Measurements from ENCODE around the gene DNAH6. TPM values are rescaled to one million over a fixed set of nuclear protein-coding genes. Genes with fewer than 3 reads are reported as not detected.

The DNAH6 gene
- total RNA-seq, 1 donor from 2014 or later, result not detected

DNA sequence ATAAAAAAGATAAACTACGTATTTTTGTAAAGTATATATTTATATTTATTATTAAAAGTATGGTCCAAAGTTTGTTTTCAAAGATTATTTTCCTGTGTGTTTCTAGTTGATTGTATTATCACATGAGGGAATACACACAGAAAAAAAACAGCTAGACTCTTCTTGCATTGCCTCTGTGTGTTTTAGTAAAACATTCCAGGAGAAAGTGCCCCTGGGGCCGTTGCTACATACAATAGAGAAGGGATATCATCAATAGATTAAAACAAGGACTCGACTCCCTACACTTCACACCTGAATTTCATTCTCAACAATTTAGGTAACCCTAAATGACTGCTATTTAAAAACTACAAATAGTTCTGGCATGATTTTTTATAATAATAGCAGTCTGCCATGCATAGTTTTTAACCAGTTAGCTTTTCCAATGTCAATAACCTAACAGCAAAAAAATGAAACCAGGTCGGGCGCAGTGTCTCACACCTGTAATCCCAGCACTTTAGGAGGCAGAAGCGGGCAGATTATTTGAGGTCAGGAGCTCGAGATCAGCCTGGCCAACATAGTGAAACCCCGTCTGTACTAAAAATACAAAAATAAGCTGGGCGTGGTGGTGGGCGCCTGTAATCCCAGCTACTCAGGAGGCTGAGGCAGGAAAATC lies 171.3 kb downstream of the DNAH6 start:
- no peak for DNase-seq (ENCODE audit: low read depth, low spot score)

DNA sequence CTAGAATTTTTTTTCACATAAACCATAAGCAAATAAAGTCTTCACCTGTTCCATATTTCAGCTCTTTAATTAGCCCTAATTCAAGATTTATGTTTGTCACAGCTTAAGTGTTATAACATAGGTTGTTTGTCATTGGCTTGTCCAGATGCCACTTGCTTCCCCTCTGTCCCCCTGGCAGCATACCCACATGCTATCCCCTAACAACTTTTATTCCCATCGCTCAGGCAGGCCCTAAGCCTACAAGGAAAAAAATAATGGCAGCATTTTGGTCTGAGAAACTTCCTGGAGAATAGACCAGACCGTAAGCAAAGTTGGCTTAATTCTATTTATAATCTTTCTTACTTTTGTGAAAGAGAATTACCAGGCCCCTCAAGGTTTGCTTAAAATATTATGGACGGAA lies 173.9 kb downstream of the DNAH6 start:
- DNase-seq (ENCODE audit: low read depth, low spot score), result no peak

DNA sequence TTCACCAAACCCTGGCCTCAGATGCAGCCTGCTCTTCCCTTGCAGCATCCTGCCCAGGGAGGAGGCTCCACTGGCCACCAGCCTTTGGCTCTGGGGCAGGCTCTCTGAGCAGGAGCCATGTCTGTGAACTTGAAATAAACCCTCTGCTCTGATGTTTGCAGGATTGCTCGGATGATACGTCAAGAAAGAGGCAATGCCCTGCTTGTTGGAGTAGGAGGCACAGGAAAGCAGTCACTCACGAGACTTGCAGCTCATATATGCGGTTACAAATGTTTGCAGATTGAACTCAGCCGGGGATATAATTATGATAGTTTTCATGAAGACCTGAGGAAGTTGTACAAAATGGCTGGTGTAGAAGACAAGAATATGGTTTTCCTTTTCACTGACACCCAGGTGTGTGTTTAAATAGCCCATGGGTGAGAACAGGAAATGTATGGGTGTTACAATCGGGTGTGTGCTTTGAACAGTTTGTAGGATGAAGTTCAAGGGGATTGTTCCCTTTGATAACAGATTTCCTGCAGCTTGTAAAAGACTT lies 177.9 kb downstream of the DNAH6 start:
- DNase-seq (ENCODE audit: low read depth, low spot score), result no peak

DNA sequence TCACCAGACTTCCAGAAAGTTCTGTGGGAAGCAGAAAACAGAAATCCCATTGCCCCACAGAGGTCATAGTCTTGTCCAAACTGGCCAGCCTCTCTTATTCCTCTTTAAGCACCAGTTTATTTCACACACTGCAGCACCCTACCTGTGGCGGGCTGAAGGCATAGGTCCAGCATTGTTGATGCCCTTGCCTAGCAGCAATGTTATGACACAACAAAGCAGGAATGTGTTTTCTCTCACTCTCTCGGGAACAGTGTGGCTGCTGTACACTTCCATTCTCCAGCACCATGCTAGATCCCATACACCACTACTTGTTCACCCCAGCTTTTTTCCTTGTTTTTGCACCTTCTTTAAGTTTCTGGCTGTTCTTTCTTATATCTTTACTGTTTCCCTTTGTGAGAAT lies 181.6 kb downstream of the DNAH6 start:
- no peak for DNase-seq (ENCODE audit: low read depth, low spot score)

DNA sequence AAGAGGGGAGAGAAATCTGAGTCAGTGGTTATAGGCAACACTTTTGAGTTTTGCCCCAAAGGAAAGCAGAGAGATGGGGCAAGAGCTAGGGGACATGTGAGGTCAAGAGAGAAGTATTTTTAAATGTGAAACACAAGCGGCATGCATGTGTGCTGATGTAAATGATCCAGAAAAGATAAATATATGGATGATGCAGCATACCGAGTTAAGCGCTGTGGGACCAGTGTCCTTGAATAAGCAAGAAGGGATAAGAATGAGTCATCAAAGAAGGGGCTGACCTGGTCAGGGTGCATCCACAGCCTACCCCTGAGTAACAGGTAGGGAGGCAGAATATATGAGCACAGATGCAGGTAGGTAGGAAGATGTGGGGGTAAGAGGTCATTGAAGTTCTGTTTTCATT lies 183.7 kb downstream of the DNAH6 start:
- DNase-seq (ENCODE audit: low read depth, low spot score), result no peak

DNA sequence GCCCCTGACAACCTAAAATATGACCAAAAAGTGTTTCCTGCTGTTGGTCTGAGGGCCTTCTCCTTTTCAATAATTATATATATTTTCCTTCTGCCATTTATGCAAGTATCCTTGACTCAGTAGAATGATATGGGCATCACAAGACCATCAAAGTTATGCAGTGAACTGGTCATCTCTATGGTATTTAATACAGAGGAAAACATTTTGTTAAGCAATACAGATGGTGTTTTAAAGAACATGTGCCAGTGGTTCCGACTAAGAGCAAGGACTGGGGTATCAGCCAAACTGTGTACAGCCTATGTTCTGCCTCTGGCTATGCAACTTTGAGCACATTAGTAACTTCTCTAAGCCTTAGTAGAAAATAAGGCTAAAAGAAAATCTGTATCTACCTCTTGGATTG lies 185.6 kb downstream of the DNAH6 start:
- DNase-seq (ENCODE audit: low read depth, low spot score), result no peak

DNA sequence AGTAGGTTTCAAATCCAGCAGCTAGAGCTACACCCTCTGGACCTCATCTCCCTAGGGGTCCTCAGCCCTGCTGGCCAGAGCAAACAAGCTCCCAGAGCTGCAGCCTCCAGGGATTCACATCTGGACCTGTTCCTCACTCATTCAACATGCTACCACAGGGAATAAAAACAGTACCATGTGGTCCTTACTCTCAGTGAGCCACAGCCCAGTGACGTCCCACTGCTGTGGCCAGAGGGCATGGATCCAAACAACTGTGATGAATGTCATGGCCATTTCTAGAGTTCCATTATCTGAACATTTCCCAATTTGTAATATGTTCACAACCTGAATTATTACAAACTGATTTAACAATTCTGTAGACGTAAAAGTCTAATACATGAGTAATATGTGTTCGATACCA lies 186.6 kb downstream of the DNAH6 start:
- no peak for DNase-seq (ENCODE audit: low read depth, low spot score)

DNA sequence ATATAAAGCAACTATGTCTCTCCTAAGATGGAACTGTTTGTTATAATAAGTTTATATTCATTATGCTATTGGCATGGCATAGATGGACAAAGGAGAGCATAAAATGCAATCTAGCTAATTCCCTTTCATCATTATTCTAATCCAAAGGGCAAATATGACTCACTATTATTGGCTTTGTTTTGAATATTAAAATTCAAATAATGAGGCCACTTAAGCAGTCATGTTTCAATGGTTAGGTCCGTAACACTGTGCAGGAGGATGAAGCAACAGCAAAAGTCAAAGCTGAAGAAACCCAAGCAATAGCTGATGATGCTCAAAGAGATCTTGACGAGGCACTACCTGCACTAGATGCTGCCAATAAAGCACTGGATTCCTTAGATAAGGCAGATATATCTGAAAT lies 187.5 kb downstream of the DNAH6 start:
- DNase-seq (ENCODE audit: low read depth, low spot score), result no peak

DNA sequence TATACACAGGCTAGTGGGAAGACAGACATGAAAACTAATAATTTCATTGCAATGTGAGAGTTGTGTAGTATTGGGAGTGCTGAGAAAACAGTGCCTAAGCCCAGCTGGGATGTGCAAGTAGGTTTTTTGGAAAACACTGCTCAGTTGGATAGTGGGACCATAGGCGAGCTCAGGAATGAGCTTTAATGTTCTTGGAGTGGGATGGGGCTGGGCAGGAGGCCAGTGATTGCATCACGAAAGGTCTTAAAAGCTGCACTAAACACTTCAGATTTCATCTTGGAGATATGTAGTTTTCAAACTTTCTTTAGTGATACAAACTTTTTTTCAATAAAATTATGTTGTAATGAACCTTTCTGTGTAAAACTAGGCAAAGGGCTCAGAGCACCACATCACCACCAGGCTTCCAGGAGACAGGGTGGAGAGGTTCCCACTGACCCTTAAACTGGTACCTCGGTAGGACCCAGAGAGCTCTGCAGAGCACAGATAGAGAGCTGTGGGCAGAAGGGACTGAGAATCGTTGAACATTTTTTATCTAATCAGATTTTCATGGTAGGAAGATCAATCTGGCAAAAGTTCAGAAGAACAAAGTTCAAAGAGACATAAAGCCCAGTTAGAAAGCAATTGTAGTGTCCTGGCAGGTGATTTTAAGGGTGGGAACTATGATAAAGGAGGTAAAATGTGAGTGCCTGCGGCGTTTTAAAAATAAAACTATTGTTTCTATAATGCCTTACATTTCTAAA lies 188.4 kb downstream of the DNAH6 start:
- no peak for DNase-seq (ENCODE audit: low read depth, low spot score)

DNA sequence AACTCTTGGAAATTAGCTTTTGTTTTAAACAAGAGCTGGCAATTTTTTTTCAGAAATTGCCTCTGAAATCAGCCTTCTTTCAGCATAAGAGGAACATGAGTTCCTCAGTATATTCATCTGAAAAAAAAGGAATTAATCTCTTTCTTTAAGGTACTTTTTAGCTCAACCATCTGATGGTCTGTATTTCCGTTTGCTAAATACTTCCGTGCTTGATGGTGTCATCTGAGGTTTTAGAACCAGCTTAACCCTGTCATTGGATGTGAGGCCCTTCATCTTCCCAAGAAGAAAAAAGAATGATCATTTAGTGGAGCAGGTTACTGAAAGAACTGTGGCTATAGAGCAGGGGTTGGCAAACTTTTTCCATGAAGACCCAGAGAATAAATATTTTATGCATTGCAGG lies 189.6 kb downstream of the DNAH6 start:
- DNase-seq (ENCODE audit: low read depth, low spot score), result no peak

DNA sequence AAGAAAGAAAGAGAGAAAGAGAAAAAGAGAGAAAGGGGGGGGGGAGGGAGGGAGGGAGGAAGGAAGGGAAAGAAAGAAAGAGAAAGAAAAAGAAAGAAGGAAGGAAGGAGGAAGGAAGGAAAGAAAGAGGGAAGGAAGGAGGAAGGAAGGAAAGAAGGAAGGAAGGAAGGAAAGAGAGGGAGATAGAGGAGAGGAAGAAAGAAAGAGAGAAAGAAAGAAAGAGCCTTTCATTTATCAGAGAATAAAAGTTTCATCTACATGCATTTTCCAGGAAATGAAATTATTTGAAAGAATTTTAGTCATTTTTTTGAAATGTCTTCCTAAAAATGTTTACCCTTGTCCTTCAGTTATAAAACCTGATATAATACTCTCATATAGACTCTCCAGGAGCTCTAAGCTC lies 192.1 kb downstream of the DNAH6 start:
- DNase-seq (ENCODE audit: low read depth, low spot score), result no peak

DNA sequence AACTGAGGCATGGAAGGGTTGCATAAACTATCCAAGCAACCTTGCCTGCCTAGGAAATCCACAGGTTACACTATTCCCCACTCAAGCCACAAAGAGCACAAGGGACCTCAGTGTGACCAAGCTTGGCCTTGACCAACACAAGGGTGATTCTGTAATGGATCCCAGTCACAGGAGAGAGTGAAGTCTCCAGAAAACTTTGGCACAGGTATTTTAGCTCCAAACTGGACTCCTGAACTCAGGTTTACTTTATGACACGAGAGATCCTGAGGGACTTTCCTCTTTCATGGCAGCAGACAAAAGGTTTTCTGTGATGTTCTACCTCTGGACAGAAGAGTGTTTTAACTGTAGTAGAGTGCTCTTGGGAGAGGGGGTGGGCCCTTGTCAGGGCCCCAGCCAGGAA lies 195.4 kb downstream of the DNAH6 start:
- no peak for DNase-seq (ENCODE audit: low read depth, low spot score)

DNA sequence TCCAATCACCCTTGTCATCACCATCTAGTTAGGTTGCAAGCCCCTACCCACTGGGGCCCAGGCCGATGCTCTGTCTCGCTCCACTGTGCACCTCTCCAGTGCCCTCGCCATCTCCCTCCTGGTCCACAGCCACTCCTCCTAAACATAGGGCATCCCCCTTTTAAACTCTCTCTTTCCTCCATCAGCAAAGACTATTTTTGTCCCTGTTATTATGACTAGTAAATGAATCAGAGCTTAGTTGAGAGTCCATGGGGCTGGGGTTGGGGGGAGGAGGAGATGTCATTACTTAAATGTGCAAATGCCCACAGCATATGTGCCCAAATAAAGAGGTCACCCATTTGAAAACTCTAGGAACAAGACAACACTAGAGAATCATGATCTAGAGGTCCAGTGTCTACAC lies 197.1 kb downstream of the DNAH6 start:
- DNase-seq (ENCODE audit: low read depth, low spot score), result no peak

DNA sequence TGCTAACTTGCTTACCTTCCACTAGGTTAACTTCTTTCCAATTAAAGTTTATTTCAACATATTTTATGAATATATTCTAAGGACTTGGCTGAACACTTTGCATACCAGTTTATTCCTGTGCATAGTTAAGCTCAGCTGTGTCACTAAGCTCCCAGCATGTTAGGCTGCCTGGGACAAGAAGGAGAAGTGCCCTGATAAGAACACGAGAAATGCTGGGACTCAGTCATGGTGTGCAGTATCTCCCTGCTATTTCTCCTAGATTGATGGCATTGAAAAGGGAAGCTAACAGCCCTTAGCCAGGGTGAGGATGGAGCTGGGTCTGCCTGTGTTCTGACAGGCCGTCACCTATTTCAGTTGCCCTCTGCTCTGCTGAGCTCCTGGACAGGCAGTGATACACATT lies 200.3 kb downstream of the DNAH6 start:
- DNase-seq (ENCODE audit: low read depth, low spot score), result no peak

DNA sequence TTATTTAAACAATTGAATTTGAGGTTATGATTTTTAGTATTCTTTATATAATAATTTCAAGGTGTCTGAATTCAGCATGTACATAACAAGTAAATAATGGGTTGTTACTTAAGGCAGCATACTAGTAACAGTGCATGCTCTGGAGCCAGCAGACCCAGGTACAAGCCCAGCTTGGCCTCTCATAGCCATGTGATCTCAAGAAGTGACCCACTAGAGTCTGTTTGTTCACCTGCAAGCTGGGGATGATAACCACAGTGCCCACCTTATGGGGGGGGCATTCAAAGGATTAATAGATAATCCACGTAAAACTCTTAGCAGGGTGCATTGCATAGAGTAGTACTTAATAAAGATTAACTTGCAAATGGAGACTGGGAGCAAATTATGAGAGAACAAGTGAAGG lies 201.0 kb downstream of the DNAH6 start:
- DNase-seq (ENCODE audit: low read depth, low spot score), result no peak

DNA sequence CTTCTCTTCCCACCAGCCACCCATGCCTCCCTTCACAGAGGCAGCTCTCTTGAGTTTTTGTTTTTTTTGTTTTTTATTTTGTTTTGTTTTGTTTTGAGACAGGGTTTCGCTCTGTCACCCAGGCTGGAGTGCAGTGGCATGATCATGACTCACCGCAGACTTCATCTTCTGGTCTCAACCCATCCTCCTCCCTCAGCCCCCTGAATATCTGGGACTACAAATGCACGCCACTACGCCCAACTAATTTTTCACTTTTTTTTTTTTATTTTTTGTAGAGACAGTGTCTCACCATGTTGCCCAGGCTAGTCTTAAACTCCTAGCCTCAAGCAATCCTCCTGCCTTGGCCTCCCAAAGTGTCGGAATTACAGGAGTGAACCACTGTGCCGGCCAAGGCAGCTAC lies 203.1 kb downstream of the DNAH6 start:
- DNase-seq (ENCODE audit: low read depth, low spot score), result no peak

DNA sequence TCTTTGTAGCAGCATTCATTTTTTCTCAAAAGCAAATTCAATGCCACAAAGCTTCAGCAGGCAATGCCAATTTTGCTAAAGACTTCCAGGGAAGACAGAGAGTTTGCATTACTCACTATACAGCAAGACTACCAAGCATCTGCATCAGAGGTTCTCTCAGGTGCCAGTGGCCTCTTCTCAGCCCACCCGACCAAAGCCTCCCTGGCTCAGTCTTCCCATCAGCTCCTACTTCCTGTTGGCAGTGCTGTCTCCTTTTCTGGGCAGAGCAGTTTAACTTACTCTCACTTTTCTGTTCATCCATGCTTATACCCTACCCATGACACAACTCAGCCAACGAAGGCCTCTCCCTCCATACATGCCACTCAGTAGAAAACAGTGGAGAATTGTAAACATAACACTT lies 207.5 kb downstream of the DNAH6 start:
- DNase-seq (ENCODE audit: low read depth, low spot score), result no peak

DNA sequence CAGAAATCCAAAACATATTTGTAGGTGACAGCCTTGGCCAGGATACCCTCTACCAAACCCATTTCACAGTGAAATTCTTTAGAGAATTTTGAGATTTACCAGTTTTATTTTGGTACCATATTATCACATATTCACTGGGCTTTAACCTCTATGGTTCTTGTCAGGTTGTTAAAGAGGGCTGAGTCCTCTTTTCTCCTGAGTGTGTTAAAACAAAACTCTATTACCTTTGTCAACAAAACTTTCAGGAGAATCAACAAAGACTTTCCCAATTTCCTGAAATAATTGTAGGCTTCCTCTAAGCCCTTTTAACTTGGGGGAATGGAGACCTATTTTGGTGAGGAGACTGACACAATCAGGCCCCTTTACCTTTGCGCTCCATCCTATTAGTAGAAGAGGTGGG lies 209.4 kb downstream of the DNAH6 start:
- no peak for DNase-seq (ENCODE audit: low read depth, low spot score)

DNA sequence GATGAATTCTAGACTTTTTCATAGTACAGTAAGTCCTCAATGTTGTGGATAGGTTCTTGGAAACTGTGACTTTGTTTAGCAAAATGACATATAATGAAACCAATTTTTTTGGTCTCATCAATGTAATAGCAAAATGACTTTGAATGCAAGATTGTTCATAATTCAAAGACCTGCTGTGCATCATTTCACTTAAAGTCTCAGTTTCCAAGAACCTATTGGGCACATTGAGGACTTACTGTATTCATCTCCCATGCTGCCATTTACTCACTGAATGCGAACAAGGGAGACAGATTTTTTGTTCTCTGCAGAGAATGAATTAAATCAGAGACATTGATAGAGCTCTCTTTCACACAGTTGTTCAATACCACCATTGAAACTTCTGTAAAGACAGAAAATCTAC lies 211.0 kb downstream of the DNAH6 start:
- no peak for DNase-seq (ENCODE audit: low read depth, low spot score)

DNA sequence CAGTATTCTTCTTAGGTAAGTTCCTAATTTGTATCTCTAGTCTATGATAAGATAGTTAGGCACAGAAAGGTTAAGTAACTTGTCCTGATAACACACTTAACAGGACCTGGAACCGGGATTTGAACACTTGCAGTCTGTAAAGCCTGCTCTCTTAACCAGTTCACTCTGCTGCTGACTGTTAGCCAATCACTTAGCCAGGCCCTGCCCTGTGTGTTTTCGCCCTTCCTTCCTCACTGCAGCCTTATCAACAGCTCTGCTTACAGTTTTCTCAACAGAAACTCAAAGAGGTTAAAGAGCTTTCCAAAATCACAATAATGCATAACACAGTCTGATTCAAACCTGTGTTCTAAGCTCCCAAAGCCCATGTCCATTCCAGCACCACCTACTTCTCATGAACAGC lies 212.9 kb downstream of the DNAH6 start:
- no peak for DNase-seq (ENCODE audit: low read depth, low spot score)

DNA sequence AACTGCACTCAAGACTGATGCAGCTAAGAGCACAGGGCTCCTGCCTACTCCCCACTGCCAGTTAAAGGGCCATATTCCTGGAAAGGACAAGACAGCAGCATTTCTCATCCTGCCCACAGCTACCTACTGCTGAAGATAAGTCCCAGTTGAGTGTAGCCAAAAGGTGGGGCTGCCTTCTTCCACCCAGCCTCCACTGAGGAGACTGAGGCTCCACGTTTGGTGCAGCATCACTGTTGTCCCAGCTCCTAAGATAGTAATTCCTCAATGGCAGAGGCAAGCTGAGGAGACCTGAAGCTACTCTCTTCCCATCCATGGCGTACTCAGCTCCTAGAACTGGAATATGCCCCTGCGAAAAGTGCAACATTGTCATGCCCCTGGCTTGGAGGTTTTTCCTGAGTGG lies 214.9 kb downstream of the DNAH6 start:
- DNase-seq (ENCODE audit: low read depth, low spot score), result no peak

DNA sequence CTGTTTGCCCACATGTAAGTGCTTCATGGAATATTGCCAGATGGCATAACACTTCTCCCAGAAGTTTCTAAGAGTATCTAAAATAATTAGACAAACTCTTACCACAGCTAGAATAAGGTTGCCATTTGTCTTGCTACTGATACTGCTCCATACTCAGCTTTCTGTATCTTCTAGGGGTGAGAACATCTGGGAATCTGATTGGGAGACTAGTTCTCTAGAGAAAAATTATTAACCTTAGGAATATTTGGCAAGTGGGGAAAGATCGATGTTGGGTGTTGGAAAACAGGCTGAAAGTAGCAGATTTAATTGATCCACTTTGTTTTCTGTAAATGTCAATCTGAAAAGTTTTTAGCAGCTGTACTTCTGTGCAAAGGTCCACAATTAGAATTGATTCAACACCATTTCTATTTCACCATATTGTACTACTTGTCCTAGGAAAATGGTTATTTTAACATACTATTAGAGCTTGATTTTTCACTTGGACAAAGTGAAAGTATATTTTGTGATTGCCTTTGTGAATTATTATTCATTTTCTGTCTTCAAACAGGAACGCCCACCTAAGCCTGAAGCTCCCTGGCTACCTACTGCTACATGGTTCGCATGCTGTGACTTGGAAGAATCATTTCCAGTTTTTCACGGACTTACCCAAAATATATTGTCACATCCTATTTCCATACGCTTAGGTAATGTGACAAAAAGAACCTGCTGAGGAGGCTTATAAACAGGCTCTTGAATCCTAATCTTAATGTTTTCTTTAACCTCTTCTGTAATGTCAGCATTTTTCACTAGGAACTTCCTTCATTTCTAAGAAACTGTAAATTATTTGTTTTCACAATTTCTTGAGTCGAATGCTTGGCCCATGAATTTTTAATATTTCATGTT lies 216.8 kb downstream of the DNAH6 start:
- no peak for DNase-seq (ENCODE audit: low read depth, low spot score)

All from pulmonary artery endothelial cell (primary cell).